ENCODE results near the gene TTC1.

TTC1 gene

GRCh38 chr5:160090059-160090458 lies 81.1 kb downstream of the TTC1 start:
- no peak for DNase-seq

DNA sequence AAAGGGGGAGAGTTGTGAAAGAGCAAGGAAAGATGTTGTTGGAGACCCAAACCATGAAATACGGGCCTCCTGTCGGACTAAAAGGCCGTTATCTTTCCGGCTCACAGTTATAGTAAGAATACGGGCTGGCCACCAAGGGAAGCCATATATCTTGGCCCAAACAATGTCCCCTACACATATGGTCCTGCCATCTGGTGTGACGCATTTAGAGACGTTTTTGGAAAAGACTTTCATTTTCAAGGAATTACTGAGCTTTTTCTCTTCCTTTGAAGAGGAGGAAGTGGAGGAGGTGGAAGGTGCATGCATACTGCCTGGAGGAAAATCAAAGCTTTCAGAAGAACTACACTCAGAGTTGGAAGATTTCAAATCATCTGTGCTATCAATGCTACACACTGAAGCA lies 83.6 kb downstream of the TTC1 start:
- no peak for DNase-seq

GRCh38 chr5:160092960-160093707 lies 84.2 kb downstream of the TTC1 start:
- DNase-seq = no peak

- no peak for DNase-seq
Measured at GRCh38 chr5:160096178-160096577, 87.2 kb downstream of the TTC1 start.

- no peak for DNase-seq
Measured at GRCh38 chr5:160097991-160098390, 89.1 kb downstream of the TTC1 start.

DNA sequence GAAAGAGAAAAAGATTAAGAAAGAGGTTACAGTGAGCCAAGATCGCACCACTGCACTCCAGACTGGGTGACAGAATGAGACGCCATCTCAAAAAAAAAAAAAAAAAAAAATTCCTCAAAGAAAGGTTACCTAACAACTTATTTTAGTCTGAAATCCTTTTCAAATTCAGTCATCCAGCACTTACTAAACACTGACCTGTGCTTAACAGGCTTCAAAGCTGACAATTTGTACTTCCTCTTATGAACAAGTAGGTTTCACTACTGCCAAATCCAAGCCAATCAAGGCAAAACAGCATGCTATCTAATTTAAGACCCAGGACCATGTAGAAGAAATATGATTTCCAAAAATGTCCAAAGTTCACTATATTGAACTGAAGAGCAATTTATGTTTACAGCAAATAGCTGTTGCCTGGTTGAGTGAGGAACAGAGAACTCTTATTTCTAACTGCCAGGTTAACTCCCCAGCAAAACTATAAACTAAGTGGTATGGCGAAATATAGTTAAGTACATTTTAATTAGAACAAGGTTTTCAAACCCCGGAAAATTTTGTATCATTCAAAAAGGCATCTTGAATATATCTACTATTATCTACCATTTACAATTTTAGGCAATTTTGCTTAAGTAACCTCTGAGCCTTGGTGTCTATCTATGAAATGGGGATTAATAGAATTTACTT lies 96.9 kb downstream of the TTC1 start:
- no peak for DNase-seq

DNA sequence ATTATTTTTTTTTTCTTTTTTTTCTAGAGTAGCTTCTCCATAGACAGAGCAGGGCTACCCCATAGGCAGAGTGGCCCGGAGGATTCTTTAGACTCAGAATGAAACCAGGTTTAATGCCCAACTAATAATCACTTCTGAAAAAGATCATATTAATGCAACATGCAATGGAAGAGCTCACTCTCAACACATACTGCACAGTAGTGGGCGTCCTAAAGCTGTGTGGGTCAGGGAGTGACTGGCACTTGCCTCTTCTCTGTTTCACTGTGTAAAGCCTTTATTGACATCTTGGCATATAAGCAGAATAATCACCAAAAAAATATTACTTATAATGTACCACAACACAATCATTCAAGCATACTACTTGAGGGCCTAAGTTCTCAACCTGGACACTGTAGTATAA lies 99.2 kb downstream of the TTC1 start:
- no peak for DNase-seq

All from NCI-H446 treated with DMSO at 0.1 percent for 48 hours (cell line).